CD14-positive monocyte (primary cell): ENCODE results near the gene CFAP221. TPM values are rescaled to one million over a fixed set of nuclear protein-coding genes. Genes with fewer than 3 reads are reported as not detected.

Source experiments
- DNase-seq, 3 donors: peaks; one replicate each; pipeline ENCODE4 v3.0.0-alpha.2; 2011 to 2022
- H2AFZ ChIP-seq: 2 replicates; pipeline ENCODE4 v1.6.0; 2012; ENCODE audit warnings: mild to moderate bottlenecking, low read depth, low read length, inconsistent platforms; ENCODE audit not compliant: insufficient read depth, poor library complexity, severe bottlenecking
- H3K27ac ChIP-seq, 2 donors: 1 replicate in 1 of 2; 2 replicates in 1 of 2; pipeline ENCODE4 v1.5.1; 2012 to 2013; ENCODE audit warnings: low read length in 2 of 2, control low read depth in 1 of 2, inconsistent platforms in 1 of 2, low read depth in 1 of 2, mild to moderate bottlenecking in 1 of 2
- H3K27me3 ChIP-seq, 2 donors: one replicate each; pipeline versions ENCODE4 v1.6.0 to v1.6.1; 2011 to 2013; ENCODE audit warnings: low read length in 2 of 2; ENCODE audit not compliant: control insufficient read depth in 2 of 2, insufficient read depth in 2 of 2
- H3K36me3 ChIP-seq, 2 donors: replicated peaks in 1 of 2; 1 replicate in 1 of 2; 2 replicates in 1 of 2; pipeline versions ENCODE4 v1.5.1 to v1.6.1; 2012 to 2013; ENCODE audit warnings: low read length in 2 of 2, control low read depth in 1 of 2, inconsistent platforms in 1 of 2, mild to moderate bottlenecking in 1 of 2; ENCODE audit not compliant: insufficient read depth in 2 of 2, control insufficient read depth in 1 of 2
- H3K4me1 ChIP-seq, 2 donors: 1 replicate in 1 of 2; 2 replicates in 1 of 2; pipeline versions ENCODE4 v1.5.1 to v1.6.1; 2012 to 2013; ENCODE audit warnings: low read length in 2 of 2, control low read depth in 1 of 2, inconsistent platforms in 1 of 2, mild to moderate bottlenecking in 1 of 2, moderate library complexity in 1 of 2; ENCODE audit not compliant: insufficient read depth in 2 of 2, control insufficient read depth in 1 of 2
- H3K4me2 ChIP-seq: replicated peaks from 2 replicates; pipeline ENCODE3; 2012; ENCODE audit warnings: low read length, moderate library complexity, mild to moderate bottlenecking; ENCODE audit not compliant: poor library complexity, severe bottlenecking; ENCODE audit errors: extremely low read depth
- H3K4me3 ChIP-seq, 3 experiments: fragments of 200-600 bp in 1 of 3; sonication (generic) in 1 of 3; replicated peaks in 1 of 3; 1 replicate in 2 of 3; 2 replicates in 1 of 3; pipeline ENCODE4 v1.5.1; 2011 to 2013; ENCODE audit warnings: low read length in 3 of 3, mild to moderate bottlenecking in 3 of 3, control low read depth in 2 of 3, low read depth in 2 of 3, inconsistent platforms in 1 of 3, moderate library complexity in 1 of 3
- H3K79me2 ChIP-seq: 2 replicates; pipeline ENCODE4 v1.6.0; 2012; ENCODE audit warnings: mild to moderate bottlenecking, control low read depth, inconsistent platforms, low read length, moderate library complexity; ENCODE audit not compliant: insufficient read depth
- H3K9ac ChIP-seq: 2 replicates; pipeline ENCODE4 v1.6.0; 2017; ENCODE audit warnings: low read length, mild to moderate bottlenecking; ENCODE audit not compliant: insufficient read depth, poor library complexity, severe bottlenecking
- H3K9me3 ChIP-seq, 2 donors: replicated peaks in 1 of 2; 1 replicate in 1 of 2; 2 replicates in 1 of 2; pipeline versions ENCODE4 v1.5.1 to v1.6.1; 2012 to 2013; ENCODE audit warnings: low read length in 2 of 2, control low read depth in 1 of 2; ENCODE audit not compliant: control insufficient read depth in 1 of 2, insufficient read depth in 1 of 2
- H4K20me1 ChIP-seq: 2 replicates; pipeline ENCODE4 v1.6.0; 2012; ENCODE audit warnings: mild to moderate bottlenecking, low read length, control low read depth, moderate library complexity; ENCODE audit not compliant: insufficient read depth
- H3K27ac Mint-ChIP-seq, 7 donors: one replicate each; pipeline ENCODE4 v1.8.0; 2020; ENCODE audit warnings: mild to moderate bottlenecking in 7 of 7, mixed read lengths in 7 of 7, moderate library complexity in 6 of 7, inconsistent platforms in 2 of 7
- H3K27me3 Mint-ChIP-seq, 3 donors: one replicate each; pipeline ENCODE4 v1.8.0; 2021 to 2022; ENCODE audit warnings: low read depth in 3 of 3, mild to moderate bottlenecking in 3 of 3, mixed read lengths in 3 of 3, moderate library complexity in 3 of 3, inconsistent platforms in 1 of 3
- H3K36me3 Mint-ChIP-seq, 2 donors: one replicate each; pipeline ENCODE4 v1.8.0; 2020; ENCODE audit warnings: mixed read lengths in 2 of 2, inconsistent platforms in 1 of 2, mild to moderate bottlenecking in 1 of 2
- H3K4me1 Mint-ChIP-seq: one replicate; pipeline ENCODE4 v1.8.0; 2020; ENCODE audit warnings: mild to moderate bottlenecking, mixed read lengths
- H3K4me3 Mint-ChIP-seq, 2 donors: one replicate each; pipeline ENCODE4 v1.8.0; 2020; ENCODE audit warnings: mild to moderate bottlenecking in 2 of 2, mixed read lengths in 2 of 2, moderate library complexity in 1 of 2
- H3K9me3 Mint-ChIP-seq, 7 donors: one replicate each; pipeline ENCODE4 v1.8.0; 2020 to 2022; ENCODE audit warnings: mixed read lengths in 7 of 7, mild to moderate bottlenecking in 6 of 7, moderate library complexity in 6 of 7, inconsistent platforms in 2 of 7
- WGBS: methylation state at CpG from one replicate; pipeline ENCODE4 v1.1.5; 2013; ENCODE audit warnings: missing lambda C conversion rate; ENCODE audit not compliant: insufficient coverage; 5-methylcytosine and 5-hydroxymethylcytosine counted together
- intact Hi-C, 2 donors: fragments of 100-400 bp; cut with micrococcal nuclease; formaldehyde crosslinking; loops; one replicate each; pipeline versions ENCODE4 v1.15.0 to v1.15.1; 2023
- polyA plus RNA-seq, 3 donors: library from polyadenylated mRNA; depleted of rRNA in 1 of 3; unstranded in 2 of 3; stranded (reverse) in 1 of 3; fragments of 300-500 nt in 2 of 3; fragments of >200 nt in 1 of 3; fragmentation: Illumina TruSeq in 2 of 3; gene quantifications; 1 replicate in 2 of 3; 2 replicates in 1 of 3; pipeline ENCODE4 v1.2.3, GENCODE V29; 2012 to 2021
- TF ChIP-seq, protein P1 (sequence below): fragments of 200-600 bp; IDR thresholded peaks from one replicate; pipeline ENCODE4 v1.8.0; 2022; ENCODE audit warnings: antibody characterized with exemption, mild to moderate bottlenecking

Gene CFAP221
- polyA plus RNA-seq, 3 donors = not detected

DNA sequence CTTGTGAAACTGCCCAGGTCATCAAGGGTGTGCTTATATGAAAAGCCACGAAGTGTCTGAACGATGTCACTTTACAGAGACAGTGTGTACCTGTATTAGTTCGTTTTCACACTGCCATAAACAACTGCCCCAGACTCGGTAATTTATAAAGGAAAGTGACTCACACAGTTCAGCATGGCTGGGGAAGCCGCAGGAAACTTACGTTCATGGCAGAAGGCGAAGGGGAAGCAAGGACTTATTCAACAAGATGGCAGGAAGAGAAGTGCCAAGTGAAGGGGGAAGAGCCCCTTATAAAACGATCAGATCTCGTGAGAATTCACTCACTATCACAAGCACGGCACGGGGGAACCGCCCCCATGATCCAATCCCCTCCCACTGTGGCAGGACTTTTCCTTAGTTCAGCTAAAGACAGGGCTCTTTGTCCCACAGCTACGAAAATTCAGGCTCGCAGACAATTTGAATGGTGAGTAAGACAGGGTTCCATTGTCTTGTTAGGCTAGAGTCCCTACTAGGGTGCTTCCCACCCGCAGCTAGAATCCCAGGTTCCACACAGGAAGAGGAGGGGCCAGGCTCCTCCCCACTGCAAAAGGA is 154.9 kb downstream of the CFAP221 start:
- H3K27ac Mint-ChIP-seq = no peak overlapping the region
- peaks cover 11% of the 10 kb centered on the region for H3K4me1 Mint-ChIP-seq
- H2AFZ ChIP-seq = no peak overlapping the region
- peak overlapping the region in 1 of 2 donors; percentile 26 for H3K4me3 Mint-ChIP-seq
- H3K4me3 ChIP-seq = no peak overlapping the region
- H3K79me2 ChIP-seq = no peaks in the 10 kb centered on the region
- H3K27ac ChIP-seq = no peak overlapping the region
- H3K27me3 ChIP-seq = no peaks in the 10 kb centered on the region
- peaks cover 0 to 1% (median 0%) of the 10 kb centered on the region in 7 donors for H3K9me3 Mint-ChIP-seq
- H3K36me3 Mint-ChIP-seq = no peaks in the 10 kb centered on the region
- DNase-seq = no peak
- no peaks in the 10 kb centered on the region for H3K9me3 ChIP-seq
- no peak overlapping the region for H3K9ac ChIP-seq
- H3K36me3 ChIP-seq = no peaks in the 10 kb centered on the region
- intact Hi-C loops = no loop called here
- H3K4me2 ChIP-seq = no peak overlapping the region
- TF ChIP-seq, protein P1, sequence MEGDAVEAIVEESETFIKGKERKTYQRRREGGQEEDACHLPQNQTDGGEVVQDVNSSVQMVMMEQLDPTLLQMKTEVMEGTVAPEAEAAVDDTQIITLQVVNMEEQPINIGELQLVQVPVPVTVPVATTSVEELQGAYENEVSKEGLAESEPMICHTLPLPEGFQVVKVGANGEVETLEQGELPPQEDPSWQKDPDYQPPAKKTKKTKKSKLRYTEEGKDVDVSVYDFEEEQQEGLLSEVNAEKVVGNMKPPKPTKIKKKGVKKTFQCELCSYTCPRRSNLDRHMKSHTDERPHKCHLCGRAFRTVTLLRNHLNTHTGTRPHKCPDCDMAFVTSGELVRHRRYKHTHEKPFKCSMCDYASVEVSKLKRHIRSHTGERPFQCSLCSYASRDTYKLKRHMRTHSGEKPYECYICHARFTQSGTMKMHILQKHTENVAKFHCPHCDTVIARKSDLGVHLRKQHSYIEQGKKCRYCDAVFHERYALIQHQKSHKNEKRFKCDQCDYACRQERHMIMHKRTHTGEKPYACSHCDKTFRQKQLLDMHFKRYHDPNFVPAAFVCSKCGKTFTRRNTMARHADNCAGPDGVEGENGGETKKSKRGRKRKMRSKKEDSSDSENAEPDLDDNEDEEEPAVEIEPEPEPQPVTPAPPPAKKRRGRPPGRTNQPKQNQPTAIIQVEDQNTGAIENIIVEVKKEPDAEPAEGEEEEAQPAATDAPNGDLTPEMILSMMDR = no peak
- peaks cover 0 to 3% of the 10 kb centered on the region in 2 donors for H3K4me1 ChIP-seq
- peaks cover 0 to 10% (median 7%) of the 10 kb centered on the region in 3 donors for H3K27me3 Mint-ChIP-seq
- no peaks in the 10 kb centered on the region for H4K20me1 ChIP-seq
- WGBS = 54% methylated on average over 6 of the region's 15 CpGs

DNA sequence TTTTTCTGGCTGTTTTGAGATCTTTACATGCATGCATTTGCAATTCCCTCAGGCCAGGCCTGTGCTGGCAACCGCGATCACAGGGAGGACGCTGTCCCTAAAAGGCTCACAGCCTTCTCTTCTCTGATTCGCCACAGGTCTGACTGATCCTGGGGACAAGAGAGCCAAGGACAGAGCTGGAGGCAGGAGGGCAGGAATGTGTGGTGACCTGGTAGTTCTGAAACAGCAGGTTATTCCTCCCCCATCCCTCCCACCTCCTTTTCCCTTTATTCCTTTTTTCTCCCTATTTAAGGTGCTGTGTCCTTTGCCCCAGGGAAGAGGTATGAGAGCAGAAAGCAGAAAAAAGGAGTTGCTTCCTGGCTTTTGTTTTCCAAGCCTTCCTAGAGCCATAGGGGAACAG is 156.6 kb downstream of the CFAP221 start:
- H3K36me3 Mint-ChIP-seq = no peaks in the 10 kb centered on the region
- no peak for DNase-seq
- peaks cover 4% of the 10 kb centered on the region for H3K4me1 Mint-ChIP-seq
- peak overlapping the region in 1 of 7 donors; percentile 35 for H3K27ac Mint-ChIP-seq
- Histone ChIP-seq H3K4me3 (no peak overlapping the region), H2AFZ (no peak overlapping the region), H3K36me3 (no peaks in the 10 kb centered on the region), H3K79me2 (no peaks in the 10 kb centered on the region), H3K9ac (no peak overlapping the region), H4K20me1 (no peaks in the 10 kb centered on the region), H3K27ac (no peak overlapping the region), H3K4me2 (no peak overlapping the region), H3K4me1 (peaks cover 0 to 3% of the 10 kb centered on the region in 2 donors), H3K9me3 (peaks cover 0 to 5% of the 10 kb centered on the region in 2 donors), H3K27me3 (no peaks in the 10 kb centered on the region)
- intact Hi-C loops = loop anchor here (5.0 to 10.0 kb wide), 7 partner anchors 126 to 984 kb away; no protein-coding TSS in a partner anchor
- TF ChIP-seq, protein P1 = no peak
- peaks cover 0 to 15% (median 7%) of the 10 kb centered on the region in 3 donors for H3K27me3 Mint-ChIP-seq
- peaks cover 0 to 8% (median 4%) of the 10 kb centered on the region in 7 donors for H3K9me3 Mint-ChIP-seq
- no peak overlapping the region for H3K4me3 Mint-ChIP-seq
- 95% methylated on average over 3 of the region's 4 CpGs for WGBS
